ENCODE measurements around the gene SLC25A44.

The SLC25A44 gene

GRCh38 chr1:156226782-156227181, 32.9 kb downstream of the SLC25A44 start:
- intact Hi-C loops (cut with DNase I): no loop called here
- no peak for DNase-seq

GRCh38 chr1:156228501-156228900, 34.6 kb downstream of the SLC25A44 start:
- no peak for DNase-seq
- intact Hi-C loops (cut with DNase I): no loop called here

- DNase-seq: no peak
- intact Hi-C loops (cut with DNase I): no loop called here
Measured at GRCh38 chr1:156229809-156230472, 36.0 kb downstream of the SLC25A44 start.

GRCh38 chr1:156230473-156230837, 36.6 kb downstream of the SLC25A44 start:
- DNase-seq: no peak

GRCh38 chr1:156232201-156232894, 38.4 kb downstream of the SLC25A44 start:
- intact Hi-C loops (cut with DNase I): no loop called here
- peak in 2 of 42 donors; percentile 32 to 54 for DNase-seq

More at GRCh38 chr1:156230473-156230837, 36.6 kb downstream of the SLC25A44 start:
- intact Hi-C loops (cut with DNase I): no loop called here

- DNase-seq: no peak
- intact Hi-C loops (cut with DNase I): no loop called here
Measured at GRCh38 chr1:156233426-156234127, 39.7 kb downstream of the SLC25A44 start.

- intact Hi-C loops (cut with DNase I): no loop called here
- no peak for DNase-seq
Measured at GRCh38 chr1:156236164-156236563, 42.3 kb downstream of the SLC25A44 start.

GRCh38 chr1:156238248-156238647, 44.3 kb downstream of the SLC25A44 start:
- intact Hi-C loops (cut with DNase I): no loop called here
- no peak for DNase-seq

- peak in 35 of 42 donors; percentile 22 to 89 (median 60) for DNase-seq
- intact Hi-C loops (cut with DNase I): no loop called here
Measured at GRCh38 chr1:156241311-156241811, 47.5 kb downstream of the SLC25A44 start.

- no peak for DNase-seq
- intact Hi-C loops (cut with DNase I): no loop called here
Measured at GRCh38 chr1:156241926-156242325, 48.0 kb downstream of the SLC25A44 start, which contains the start of gene BGLAP. Gene BGLAP, plus strand, starts transcription at chr1:156242184. Its CDS starts 48 bp downstream, at chr1:156242232.

GRCh38 chr1:156242738-156243137, 48.8 kb downstream of the SLC25A44 start:
- no peak for DNase-seq
- intact Hi-C loops (cut with DNase I): no loop called here

- no peak for DNase-seq
Measured at GRCh38 chr1:156244126-156244525, 50.2 kb downstream of the SLC25A44 start.

GRCh38 chr1:156244712-156245111, 50.8 kb downstream of the SLC25A44 start:
- intact Hi-C loops (cut with DNase I): no loop called here
- DNase-seq: no peak

More at GRCh38 chr1:156244126-156244525, 50.2 kb downstream of the SLC25A44 start:
- intact Hi-C loops (cut with DNase I): no loop called here

GRCh38 chr1:156245451-156246232, 51.7 kb downstream of the SLC25A44 start:
- intact Hi-C loops (cut with DNase I): no loop called here
- peak in 6 of 42 donors; percentile 33 to 51 (median 39) for DNase-seq

GRCh38 chr1:156246241-156246780, 52.4 kb downstream of the SLC25A44 start:
- intact Hi-C loops (cut with DNase I): no loop called here

GRCh38 chr1:156246781-156247459, 53.0 kb downstream of the SLC25A44 start:
- DNase-seq: peak in 23 of 42 donors; percentile 18 to 69 (median 50)

More at GRCh38 chr1:156246241-156246780, 52.4 kb downstream of the SLC25A44 start:
- DNase-seq: no peak

GRCh38 chr1:156247460-156248322, 53.8 kb downstream of the SLC25A44 start, which contains the start of gene PAQR6:
Gene PAQR6, minus strand, starts transcription at chr1:156248056. Its CDS starts 1,325 bp downstream, at chr1:156246731.
- intact Hi-C loops (cut with DNase I): no loop called here
- peak; percentile 81 to 98 (median 94) for DNase-seq

More at GRCh38 chr1:156246781-156247459, 53.0 kb downstream of the SLC25A44 start:
- intact Hi-C loops (cut with DNase I): no loop called here

All from head of caudate nucleus (tissue), 42 donors.